ENCODE results near the gene PRDM16. TPM values are rescaled to one million over a fixed set of nuclear protein-coding genes. Genes with fewer than 3 reads are reported as not detected.

Gene PRDM16
- polyA plus RNA-seq, 2 donors = 0.15 to 0.28 TPM

DNA sequence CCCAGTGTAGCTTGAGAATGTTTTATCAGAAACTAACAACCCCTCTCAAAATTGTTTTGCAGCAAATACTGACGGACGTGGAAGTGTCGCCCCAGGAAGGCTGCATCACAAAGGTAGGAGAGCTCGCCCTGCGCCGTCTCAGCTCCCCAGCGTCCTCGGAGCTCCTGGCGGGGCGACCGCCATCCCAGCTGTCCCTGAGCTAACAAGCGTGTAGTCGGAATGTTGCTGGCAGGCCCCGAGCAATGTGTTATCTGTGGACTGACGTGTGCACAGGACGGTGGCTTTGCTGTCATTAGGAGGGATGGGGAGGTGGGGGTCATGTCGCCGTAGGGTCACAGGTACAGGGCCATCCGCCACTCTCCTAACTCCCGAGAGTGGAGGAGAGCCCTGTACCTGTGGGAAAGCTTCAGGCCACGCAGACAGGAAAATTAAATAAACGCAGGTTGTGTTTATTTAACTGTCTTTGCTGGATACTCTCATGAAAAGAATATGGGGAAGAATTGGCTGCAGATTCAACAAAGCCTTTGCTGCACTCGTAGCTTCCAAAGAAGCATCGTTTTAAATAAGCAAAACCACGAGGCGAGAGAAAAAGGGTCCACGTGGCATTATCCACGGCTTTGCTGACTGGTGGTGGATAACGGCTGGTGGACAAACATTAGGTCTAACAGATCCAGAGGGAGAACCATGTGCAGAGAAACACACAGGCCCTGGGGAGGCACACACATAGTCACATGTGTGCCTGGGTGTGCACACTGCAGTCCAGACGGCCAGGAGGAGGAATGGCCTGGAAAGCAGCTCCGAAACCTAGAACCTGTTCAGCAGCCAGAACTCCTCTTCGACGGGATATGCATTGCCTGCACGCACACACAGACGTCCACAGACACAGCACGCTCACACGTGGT, 175.3 kb downstream of the PRDM16 start:
- 56 to 60% methylated on average over 37 of the region's 37 CpGs for WGBS, 2 donors
- H3K4me1 ChIP-seq (ENCODE audit: control insufficient read depth in 2 of 2, insufficient read depth in 2 of 2, low read length in 1 of 2) = peaks cover 2 to 6% of the 10 kb centered on the region in 2 donors
- no peaks in the 10 kb centered on the region for H3K9me3 ChIP-seq (ENCODE audit: control insufficient read depth in 2 of 2, insufficient read depth in 1 of 2, low read depth in 1 of 2, low read length in 1 of 2)
- H3K27ac ChIP-seq (ENCODE audit: low read depth in 2 of 2, low read length in 1 of 2) = no peak overlapping the region
- no peaks in the 10 kb centered on the region for H3K36me3 ChIP-seq (ENCODE audit: control insufficient read depth in 2 of 2, insufficient read depth in 2 of 2, low read length in 1 of 2)
- no peak overlapping the region for H3K4me3 ChIP-seq (ENCODE audit: low read depth in 1 of 2, low read length in 2 of 2)
- H3K27me3 ChIP-seq (ENCODE audit: control insufficient read depth in 1 of 2, insufficient read depth in 2 of 2, low read length in 2 of 2) = peaks cover 0 to 6% of the 10 kb centered on the region in 2 donors

DNA sequence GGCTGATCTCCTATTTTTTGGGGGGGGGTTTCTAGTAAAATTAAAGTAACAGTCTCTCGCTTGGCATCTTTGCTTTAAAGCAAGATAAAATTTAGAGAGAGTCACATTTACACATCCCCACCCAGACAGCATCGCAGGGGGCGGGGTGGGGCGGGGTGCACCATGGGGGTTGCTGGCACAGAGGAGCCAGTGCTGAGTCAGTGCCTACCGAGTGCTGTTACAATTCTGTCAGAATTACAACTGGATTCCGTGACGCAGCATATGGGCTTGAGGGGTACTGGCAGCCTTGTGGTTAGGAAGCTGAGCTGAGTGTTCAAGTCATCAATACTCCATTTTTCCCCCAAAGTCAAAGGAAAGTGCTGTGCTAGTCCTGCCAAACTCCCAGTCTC, 175.9 kb downstream of the PRDM16 start:
- Histone ChIP-seq H3K27ac (ENCODE audit: low read depth in 2 of 2, low read length in 1 of 2) (no peak overlapping the region), H3K4me1 (ENCODE audit: control insufficient read depth in 2 of 2, insufficient read depth in 2 of 2, low read length in 1 of 2) (peaks cover 2 to 6% of the 10 kb centered on the region in 2 donors), H3K27me3 (ENCODE audit: control insufficient read depth in 1 of 2, insufficient read depth in 2 of 2, low read length in 2 of 2) (peaks cover 0 to 6% of the 10 kb centered on the region in 2 donors), H3K9me3 (ENCODE audit: control insufficient read depth in 2 of 2, insufficient read depth in 1 of 2, low read depth in 1 of 2, low read length in 1 of 2) (no peaks in the 10 kb centered on the region), H3K36me3 (ENCODE audit: control insufficient read depth in 2 of 2, insufficient read depth in 2 of 2, low read length in 1 of 2) (no peaks in the 10 kb centered on the region), H3K4me3 (ENCODE audit: low read depth in 1 of 2, low read length in 2 of 2) (no peak overlapping the region)
- WGBS, 2 donors = 57 to 64% methylated on average over 7 of the region's 7 CpGs

DNA sequence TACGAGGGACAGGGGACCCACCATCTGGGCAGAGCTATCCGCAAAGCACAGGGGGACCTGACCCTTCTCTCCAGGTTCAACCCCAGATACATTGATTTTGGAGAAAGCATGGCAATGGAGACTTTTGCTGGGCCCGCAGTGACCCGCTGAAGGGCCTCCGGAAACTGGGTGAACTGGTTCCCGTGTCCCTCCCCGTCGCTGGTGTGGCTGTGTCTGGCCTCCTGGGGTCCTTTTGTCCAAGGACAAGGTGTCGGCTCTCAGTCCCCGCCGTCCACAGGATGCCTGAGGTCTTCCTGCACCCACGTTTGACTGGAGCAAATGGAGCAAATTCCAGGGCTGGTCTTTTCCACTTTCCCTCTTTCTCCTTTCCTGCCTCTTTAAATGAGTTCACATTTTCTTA, 176.3 kb downstream of the PRDM16 start:
- Histone ChIP-seq H3K9me3 (ENCODE audit: control insufficient read depth in 2 of 2, insufficient read depth in 1 of 2, low read depth in 1 of 2, low read length in 1 of 2) (no peaks in the 10 kb centered on the region), H3K4me1 (ENCODE audit: control insufficient read depth in 2 of 2, insufficient read depth in 2 of 2, low read length in 1 of 2) (peaks cover 2 to 6% of the 10 kb centered on the region in 2 donors), H3K27ac (ENCODE audit: low read depth in 2 of 2, low read length in 1 of 2) (no peak overlapping the region), H3K27me3 (ENCODE audit: control insufficient read depth in 1 of 2, insufficient read depth in 2 of 2, low read length in 2 of 2) (peaks cover 0 to 6% of the 10 kb centered on the region in 2 donors), H3K4me3 (ENCODE audit: low read depth in 1 of 2, low read length in 2 of 2) (no peak overlapping the region), H3K36me3 (ENCODE audit: control insufficient read depth in 2 of 2, insufficient read depth in 2 of 2, low read length in 1 of 2) (no peaks in the 10 kb centered on the region)
- WGBS, 2 donors = 55 to 59% methylated on average over 12 of the region's 12 CpGs

DNA sequence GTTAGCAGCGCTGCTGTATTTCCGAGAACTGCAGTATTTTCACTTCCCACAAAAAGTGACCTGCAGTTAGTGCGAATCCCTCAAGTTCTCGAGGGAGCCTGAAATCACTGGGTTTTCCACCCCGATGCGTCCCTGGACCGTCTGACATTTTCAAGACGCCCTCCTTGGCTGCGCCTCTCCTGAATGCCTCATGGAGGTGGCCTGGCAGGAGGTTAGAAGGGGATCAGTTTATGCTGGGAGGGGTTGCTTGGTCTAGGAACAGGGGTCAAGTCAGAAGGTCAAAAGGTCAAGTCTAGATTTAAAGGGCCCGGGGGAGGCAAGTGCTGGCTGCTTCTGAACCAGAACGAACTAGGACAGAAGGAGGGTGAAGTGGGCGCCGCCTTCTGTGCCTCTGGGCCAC, 176.8 kb downstream of the PRDM16 start:
- WGBS, 2 donors = 77 to 86% methylated on average over 13 of the region's 13 CpGs
- H3K36me3 ChIP-seq (ENCODE audit: control insufficient read depth in 2 of 2, insufficient read depth in 2 of 2, low read length in 1 of 2) = no peaks in the 10 kb centered on the region
- no peaks in the 10 kb centered on the region for H3K9me3 ChIP-seq (ENCODE audit: control insufficient read depth in 2 of 2, insufficient read depth in 1 of 2, low read depth in 1 of 2, low read length in 1 of 2)
- no peak overlapping the region for H3K27ac ChIP-seq (ENCODE audit: low read depth in 2 of 2, low read length in 1 of 2)
- H3K4me1 ChIP-seq (ENCODE audit: control insufficient read depth in 2 of 2, insufficient read depth in 2 of 2, low read length in 1 of 2) = peaks cover 2 to 6% of the 10 kb centered on the region in 2 donors
- no peak overlapping the region for H3K4me3 ChIP-seq (ENCODE audit: low read depth in 1 of 2, low read length in 2 of 2)
- peaks cover 0 to 6% of the 10 kb centered on the region in 2 donors for H3K27me3 ChIP-seq (ENCODE audit: control insufficient read depth in 1 of 2, insufficient read depth in 2 of 2, low read length in 2 of 2)

DNA sequence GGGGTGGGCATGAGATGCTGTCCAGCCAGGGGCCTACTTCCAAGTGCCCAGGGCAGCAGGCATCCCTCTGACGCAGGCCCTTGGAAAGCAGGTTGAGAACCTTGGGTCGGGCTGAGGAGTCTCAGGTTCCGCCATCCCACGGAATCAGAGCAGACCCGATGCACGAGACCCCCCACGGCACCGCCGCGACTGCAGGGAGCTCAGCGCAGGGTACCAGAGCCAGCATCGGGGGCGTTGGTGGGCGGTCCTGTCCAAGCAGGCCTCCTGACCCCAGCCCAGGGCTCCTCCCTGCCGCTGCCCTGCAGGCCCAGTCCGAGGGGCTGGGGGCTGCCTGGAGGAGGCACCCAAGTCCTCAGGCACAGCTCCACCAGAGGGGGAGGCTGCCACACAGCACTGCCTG, 177.2 kb downstream of the PRDM16 start:
- H3K27ac ChIP-seq (ENCODE audit: low read depth in 2 of 2, low read length in 1 of 2) = no peak overlapping the region
- no peaks in the 10 kb centered on the region for H3K9me3 ChIP-seq (ENCODE audit: control insufficient read depth in 2 of 2, insufficient read depth in 1 of 2, low read depth in 1 of 2, low read length in 1 of 2)
- H3K27me3 ChIP-seq (ENCODE audit: control insufficient read depth in 1 of 2, insufficient read depth in 2 of 2, low read length in 2 of 2) = peaks cover 0 to 6% of the 10 kb centered on the region in 2 donors
- WGBS, 2 donors = 84 to 88% methylated on average over 14 to 16 of the region's 16 CpGs
- H3K4me1 ChIP-seq (ENCODE audit: control insufficient read depth in 2 of 2, insufficient read depth in 2 of 2, low read length in 1 of 2) = peaks cover 0 to 2% of the 10 kb centered on the region in 2 donors
- no peaks in the 10 kb centered on the region for H3K36me3 ChIP-seq (ENCODE audit: control insufficient read depth in 2 of 2, insufficient read depth in 2 of 2, low read length in 1 of 2)
- no peak overlapping the region for H3K4me3 ChIP-seq (ENCODE audit: low read depth in 1 of 2, low read length in 2 of 2)

DNA sequence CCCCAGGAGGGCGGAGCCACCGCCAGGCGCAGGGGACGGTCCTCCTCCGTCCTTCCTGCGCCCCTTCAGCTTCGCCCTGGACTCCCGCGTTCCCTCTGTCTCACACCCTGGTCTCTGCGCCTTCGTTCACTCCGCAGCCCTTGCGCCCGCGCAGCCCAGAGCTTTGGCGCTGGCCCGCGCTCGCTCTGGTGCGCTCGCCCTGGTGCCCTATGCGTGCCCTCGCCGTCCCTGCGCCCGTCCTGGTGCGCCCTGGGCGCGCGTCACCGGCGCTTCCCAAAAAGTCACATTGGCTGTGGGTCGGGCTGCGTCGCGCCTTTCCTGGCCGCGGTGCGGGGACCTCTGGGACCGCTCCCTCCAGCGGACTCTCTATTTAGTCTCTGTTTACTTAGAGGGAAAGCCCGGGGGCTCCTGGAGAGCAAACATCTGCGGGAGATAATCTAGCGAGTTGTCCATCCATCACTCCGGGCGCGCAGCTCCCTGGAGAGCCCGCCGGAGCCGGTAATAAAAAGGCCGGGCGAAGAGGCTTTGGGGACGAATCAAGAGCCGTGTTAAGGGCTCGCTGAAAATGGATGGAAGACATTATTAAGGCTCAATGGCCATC, 178.6 kb downstream of the PRDM16 start:
- Histone ChIP-seq H3K27me3 (ENCODE audit: control insufficient read depth in 1 of 2, insufficient read depth in 2 of 2, low read length in 2 of 2) (peaks cover 0 to 6% of the 10 kb centered on the region in 2 donors), H3K36me3 (ENCODE audit: control insufficient read depth in 2 of 2, insufficient read depth in 2 of 2, low read length in 1 of 2) (no peaks in the 10 kb centered on the region), H3K4me3 (ENCODE audit: low read depth in 1 of 2, low read length in 2 of 2) (no peak overlapping the region), H3K4me1 (ENCODE audit: control insufficient read depth in 2 of 2, insufficient read depth in 2 of 2, low read length in 1 of 2) (no peaks in the 10 kb centered on the region), H3K27ac (ENCODE audit: low read depth in 2 of 2, low read length in 1 of 2) (no peak overlapping the region), H3K9me3 (ENCODE audit: control insufficient read depth in 2 of 2, insufficient read depth in 1 of 2, low read depth in 1 of 2, low read length in 1 of 2) (no peaks in the 10 kb centered on the region)
- 14 to 27% methylated on average over 50 to 55 of the region's 55 CpGs for WGBS, 2 donors

DNA sequence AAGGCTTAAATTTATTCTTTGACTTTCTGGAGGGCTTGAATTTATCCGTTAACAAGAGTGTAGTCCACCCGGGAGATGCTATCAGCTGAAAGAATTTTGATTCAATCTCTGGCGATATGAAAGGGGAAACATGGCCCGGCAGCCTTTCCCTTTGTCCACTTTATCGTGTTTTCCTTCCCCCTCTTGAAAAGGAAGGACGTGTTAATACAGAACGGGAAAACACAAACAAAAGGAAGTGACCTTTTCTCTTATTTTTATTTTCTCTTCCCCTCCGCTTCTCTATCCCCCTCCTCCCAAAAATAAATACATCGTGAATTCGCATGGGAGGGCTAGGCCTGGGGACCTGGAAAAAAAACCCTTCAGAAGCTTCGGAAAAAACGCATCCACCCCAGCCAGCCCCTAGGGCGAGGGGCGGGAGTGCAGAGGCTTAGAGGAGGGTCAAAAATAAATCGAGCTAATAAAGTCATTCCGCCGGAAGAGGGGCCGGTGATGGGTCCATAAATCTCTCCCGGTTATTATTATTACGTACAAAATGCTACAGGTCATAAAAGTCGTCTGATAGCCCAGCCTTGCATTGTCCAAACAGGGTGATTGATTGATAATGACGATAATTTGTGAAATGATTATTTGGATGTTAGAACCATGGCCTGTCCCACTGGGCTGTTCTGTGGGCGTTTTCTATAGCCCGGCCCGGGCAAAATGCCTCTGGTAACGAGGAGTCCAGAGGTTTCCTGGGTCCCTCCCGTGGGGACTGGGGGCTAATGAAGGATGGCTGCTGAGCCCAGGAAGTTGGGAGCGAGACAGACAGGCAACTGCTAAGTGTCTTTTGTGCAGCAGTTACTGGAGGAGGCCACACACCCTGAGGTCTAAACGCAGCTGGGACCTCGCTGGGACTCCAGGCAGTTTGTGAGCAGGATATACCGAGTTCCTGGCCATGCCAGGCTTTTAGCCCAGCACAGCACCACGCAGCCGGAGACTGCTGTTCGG, 179.4 kb downstream of the PRDM16 start:
- no peaks in the 10 kb centered on the region for H3K36me3 ChIP-seq (ENCODE audit: control insufficient read depth in 2 of 2, insufficient read depth in 2 of 2, low read length in 1 of 2)
- H3K27ac ChIP-seq (ENCODE audit: low read depth in 2 of 2, low read length in 1 of 2) = no peak overlapping the region
- H3K4me1 ChIP-seq (ENCODE audit: control insufficient read depth in 2 of 2, insufficient read depth in 2 of 2, low read length in 1 of 2) = no peaks in the 10 kb centered on the region
- no peaks in the 10 kb centered on the region for H3K9me3 ChIP-seq (ENCODE audit: control insufficient read depth in 2 of 2, insufficient read depth in 1 of 2, low read depth in 1 of 2, low read length in 1 of 2)
- WGBS, 2 donors = 37 to 45% methylated on average over 34 of the region's 34 CpGs
- H3K27me3 ChIP-seq (ENCODE audit: control insufficient read depth in 1 of 2, insufficient read depth in 2 of 2, low read length in 2 of 2) = peaks cover 0 to 6% of the 10 kb centered on the region in 2 donors
- H3K4me3 ChIP-seq (ENCODE audit: low read depth in 1 of 2, low read length in 2 of 2) = no peak overlapping the region

DNA sequence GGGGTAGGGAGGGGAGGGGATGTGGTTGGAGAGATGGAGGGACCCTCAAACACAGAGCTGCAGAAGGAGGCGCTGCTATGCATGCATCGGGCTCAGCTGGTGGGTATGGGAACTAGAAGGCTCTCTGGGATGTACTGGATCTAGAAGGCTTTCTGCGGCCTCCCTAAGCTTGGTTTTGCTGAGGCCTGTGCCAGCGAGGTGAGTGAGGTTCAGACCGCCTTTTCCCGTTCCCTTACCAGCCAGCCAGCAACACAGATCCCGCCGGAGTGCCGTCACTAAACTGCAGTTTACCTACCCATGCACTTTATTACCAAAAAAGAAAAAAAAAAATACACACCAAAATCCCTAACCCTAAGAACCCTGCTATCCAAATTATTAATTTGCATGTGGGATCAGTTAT, 180.2 kb downstream of the PRDM16 start:
- Histone ChIP-seq H3K4me3 (ENCODE audit: low read depth in 1 of 2, low read length in 2 of 2) (no peak overlapping the region), H3K27ac (ENCODE audit: low read depth in 2 of 2, low read length in 1 of 2) (no peak overlapping the region), H3K4me1 (ENCODE audit: control insufficient read depth in 2 of 2, insufficient read depth in 2 of 2, low read length in 1 of 2) (no peaks in the 10 kb centered on the region), H3K27me3 (ENCODE audit: control insufficient read depth in 1 of 2, insufficient read depth in 2 of 2, low read length in 2 of 2) (peaks cover 0 to 6% of the 10 kb centered on the region in 2 donors), H3K9me3 (ENCODE audit: control insufficient read depth in 2 of 2, insufficient read depth in 1 of 2, low read depth in 1 of 2, low read length in 1 of 2) (no peaks in the 10 kb centered on the region), H3K36me3 (ENCODE audit: control insufficient read depth in 2 of 2, insufficient read depth in 2 of 2, low read length in 1 of 2) (no peaks in the 10 kb centered on the region)
- WGBS, 2 donors = 63 to 79% methylated on average over 8 to 9 of the region's 9 CpGs

Measured in esophagus (tissue), 2 donors.